Stimulated activated CD4-positive, alpha-beta T cell treated with anti-CD3 and anti-CD28 coated beads, Interleukin-12 subunit alpha, Interleukin-12 subunit beta, amount 100 ng/mL, for 4 hours (primary cell): ENCODE results near the gene CRYBG3.
A peak's percentile ranks its signal among the peaks of the same experiment; 100 is the strongest.

Source experiments
- DNase-seq: peaks from one replicate; pipeline ENCODE4 v3.0.0-alpha.2; 2020

Gene CRYBG3

DNA sequence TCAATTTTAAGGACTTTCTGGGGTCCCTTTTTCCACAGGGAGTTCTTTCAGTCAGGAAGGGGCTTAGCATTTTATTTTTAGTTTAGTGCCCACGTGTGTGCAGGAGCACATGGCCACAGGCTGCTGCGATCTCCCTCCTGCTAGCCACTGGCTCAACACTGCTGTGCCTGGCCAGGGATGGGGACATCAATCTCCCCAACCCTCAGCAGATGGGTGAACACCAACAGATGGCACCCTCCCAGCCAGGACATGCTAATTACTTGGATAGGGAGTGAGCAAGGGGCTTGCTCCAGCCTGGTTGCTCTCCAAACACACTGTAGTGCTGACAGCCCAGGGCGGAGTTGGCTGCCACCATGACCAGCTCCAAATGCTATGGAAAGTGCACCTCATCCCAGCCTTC, 157.8 kb downstream of the CRYBG3 start:
- DNase-seq = no peak

DNA sequence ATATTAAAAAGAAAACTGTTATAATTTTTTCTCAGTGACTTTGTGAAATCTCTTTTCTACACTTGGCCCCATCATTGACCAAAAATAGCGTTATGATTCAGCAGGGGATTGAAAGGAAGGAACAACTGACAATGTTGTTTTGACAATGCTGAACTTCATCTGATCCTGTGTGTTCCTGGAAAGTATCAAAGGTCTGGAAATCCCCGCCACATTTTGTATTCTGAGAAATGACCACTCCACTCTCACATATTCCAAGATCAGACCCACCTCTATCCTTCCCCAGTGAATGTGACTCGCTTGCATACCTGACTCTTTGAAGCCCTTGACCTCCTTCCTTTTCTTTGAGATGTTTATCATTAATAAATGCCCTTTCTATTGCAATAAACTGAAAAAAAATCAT, 160.1 kb downstream of the CRYBG3 start:
- DNase-seq = no peak

DNA sequence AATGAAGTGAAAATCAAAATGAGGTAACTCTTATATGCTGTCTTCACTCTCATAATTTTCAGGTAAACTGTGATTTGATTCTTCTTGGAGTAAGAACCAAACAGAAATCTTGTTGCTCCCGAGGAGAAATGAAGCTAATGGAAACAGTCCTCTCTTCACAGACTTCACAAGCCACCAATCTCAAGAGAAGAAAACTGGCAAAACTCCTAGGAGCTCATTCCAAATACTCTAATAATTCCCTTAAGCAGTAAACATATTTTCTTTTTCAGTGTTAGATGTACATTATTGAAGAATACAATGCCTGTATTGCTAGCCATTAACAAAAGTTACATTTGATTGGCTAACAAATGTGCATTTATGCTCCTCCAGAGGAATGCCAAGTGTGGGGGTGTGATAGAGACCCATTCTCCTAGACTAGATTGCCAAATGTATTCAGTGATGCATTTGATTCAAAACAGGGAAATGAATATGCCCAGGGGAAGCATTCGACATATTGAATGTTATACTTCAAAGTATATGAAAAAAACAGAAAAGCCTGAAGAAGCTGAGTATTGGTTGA, 162.2 kb downstream of the CRYBG3 start:
- no peak for DNase-seq

DNA sequence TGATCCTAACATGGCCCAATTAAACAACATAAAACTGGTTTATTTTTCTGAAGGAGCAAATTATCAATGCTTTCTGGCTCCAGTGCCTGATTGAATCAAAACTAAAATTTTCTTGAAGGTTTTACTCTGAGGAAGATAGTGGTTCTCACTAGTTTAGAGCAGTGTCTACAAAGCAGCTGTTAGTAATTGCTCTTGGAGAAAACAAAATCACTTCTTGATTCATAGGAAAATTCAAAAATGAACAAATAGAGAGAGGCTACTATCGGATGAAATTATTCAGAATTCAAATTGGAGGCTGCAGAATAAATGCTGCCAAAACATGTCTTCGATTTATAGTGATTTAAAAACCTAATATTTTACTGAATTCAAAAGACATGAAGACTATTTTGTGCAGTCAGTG, 165.5 kb downstream of the CRYBG3 start:
- DNase-seq = no peak

DNA sequence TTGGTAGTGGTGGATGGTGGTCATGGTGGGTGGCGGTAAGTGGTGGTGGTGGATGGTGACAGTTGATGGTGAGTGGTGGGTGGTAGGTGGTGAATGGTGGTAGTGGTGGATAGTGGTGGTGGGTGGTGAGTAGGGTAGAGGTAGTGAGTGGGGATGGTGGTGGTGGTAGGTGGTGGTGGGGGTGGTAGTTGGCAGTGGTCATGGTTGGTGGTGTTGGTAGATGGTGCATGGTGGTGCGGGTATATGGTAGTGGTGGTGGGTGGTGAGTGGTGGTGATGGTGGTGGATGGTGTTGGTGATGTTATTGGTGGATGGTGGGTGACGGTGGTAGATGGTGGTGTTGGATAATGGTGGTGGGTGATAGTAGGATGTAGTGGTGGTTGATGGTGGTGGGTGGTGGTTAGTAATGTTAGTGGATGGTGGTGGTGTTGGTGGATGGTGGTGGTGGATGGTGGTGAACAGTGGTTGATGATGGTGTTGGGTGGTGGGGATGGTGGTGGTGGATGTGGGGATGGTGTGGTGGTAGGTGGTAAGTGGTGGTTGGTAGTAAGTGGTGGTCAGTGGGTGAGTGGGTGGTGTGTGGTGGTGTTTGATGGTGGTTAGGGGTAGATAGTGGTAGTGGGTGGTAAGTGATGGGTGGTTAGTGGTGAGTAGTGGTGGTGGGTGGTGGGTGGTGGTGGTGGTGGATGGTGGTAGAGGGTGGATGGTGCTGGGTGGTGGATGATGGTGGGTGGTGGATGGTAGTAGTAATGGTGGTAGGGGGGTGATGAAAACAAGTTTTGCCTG, 167.2 kb downstream of the CRYBG3 start:
- DNase-seq = no peak

DNA sequence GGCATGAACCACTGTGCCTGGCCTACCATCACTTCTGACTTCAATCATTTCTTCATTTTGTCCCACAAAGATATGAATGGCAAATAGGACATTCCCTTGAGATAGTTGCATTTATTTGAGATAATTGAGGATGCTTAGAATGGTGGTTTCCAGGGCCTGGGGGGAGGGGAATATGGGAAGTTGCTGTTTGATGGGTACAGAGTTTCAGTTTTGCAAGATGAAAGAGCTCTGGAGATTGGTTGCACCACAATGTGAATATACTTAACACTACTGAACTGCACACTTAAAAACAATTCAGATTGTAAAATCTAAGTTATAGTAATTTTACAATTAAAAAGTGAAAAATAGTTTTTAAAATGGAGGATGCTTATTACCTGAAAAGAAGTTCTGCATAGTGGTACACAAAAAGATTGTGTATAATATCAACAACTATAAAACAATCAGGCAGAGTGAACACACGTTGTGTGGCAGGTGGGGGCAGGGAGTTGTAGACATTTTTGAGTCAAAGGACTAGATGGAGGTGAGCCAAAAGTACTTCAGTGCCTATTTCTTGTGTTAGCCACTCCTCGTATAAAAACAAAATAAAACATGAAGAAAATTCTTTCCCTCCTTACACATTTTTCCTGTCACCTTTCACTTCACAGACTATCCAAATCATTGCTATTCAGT, 168.9 kb downstream of the CRYBG3 start:
- no peak for DNase-seq

DNA sequence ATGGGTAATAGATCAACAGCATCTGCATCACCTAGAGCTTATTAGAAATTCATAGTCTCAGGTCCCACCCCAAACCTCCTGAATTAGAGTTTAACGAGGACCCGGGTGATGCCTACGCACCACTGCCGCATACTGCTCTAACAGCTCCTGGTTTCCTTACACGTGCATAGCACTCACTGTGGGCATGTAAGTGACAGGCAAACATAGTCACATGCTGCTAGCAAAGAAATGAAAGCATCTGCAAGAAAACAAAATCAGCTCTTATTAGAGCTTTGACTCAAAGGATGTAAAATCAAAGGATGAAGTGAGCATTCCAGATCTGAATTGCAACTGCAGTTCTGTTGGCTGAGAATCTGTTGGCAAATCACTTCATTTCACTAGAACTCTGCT, 169.5 kb downstream of the CRYBG3 start:
- DNase-seq = peak; percentile 7

DNA sequence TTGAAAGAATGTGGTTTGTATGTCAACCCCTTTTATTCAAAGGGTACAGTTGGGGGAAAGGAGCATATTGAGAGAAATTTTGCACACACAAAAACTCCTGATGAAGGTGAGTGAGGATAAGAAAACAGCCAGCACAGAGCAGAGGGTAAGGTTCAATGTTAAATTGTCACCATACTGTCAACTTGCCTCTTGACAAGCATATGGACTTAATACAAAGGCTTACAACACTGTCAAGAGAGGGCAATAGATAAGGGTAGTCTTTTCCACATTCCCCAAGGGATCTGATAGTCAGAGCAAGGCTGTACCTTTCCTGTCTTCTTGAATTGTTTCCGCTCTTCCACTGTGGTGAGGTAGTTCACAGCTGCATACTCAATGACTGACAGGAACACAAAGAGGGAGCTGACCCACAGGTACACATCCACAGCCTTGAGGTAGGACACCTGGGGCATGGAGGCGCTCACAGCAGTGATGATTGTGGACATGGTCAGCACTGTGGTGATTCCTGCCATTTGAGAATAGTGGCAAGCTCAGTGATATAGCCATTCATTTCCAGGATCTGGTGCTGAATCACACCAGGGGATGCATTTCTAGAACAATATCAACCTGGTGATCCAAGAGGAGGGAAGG, 170.8 kb downstream of the CRYBG3 start:
- no peak for DNase-seq

DNA sequence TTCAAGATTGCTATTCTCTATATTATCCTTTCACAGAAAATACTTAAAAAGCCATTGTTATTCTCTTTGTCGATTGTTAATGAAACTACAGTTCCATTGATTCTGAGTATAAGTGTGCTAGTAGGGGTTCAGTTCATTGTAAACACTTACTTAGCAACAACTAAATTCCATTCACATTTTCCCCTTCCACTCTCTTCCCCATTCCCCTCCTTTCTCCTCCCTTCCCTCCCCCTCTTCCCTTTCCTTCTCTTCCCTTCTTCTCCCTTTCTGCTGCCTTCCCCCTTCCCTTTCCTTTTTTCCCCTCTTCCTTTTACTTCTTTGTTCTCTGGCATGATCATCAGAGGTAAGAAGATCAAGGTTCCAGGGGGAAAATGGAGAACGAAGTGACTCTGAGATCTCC, 171.7 kb downstream of the CRYBG3 start:
- no peak for DNase-seq

DNA sequence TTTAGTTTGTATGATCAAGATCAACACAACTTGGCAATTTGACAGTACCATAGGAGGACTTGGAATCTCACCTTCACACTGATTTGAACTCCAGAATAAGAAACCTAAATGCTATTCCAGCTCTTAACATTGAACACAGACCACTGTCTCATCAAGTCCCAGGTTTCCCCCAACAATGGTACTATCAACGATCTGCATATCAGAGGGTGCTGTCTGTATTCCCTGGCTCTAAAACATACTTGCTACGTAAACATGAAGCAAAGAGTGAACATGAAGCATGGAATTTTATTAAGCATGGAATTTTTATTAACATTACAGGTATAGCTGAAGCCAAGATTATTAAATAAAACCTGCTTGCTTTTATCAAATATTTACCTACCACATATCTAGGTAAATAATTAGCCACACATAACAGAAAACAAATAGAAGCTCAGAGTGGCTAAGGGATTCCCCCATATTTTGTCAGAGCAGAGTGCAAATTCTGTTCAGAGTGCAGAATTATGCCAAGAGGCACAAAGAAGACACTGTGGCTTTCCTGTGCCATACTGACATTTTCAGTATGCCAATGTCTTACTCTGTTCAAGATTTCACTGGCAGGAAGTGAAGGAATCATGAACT, 172.6 kb downstream of the CRYBG3 start:
- DNase-seq = no peak
